Measurements from ENCODE around the gene MTRF1L.

- TF ChIP-seq POLR2A (IDR thresholded peaks at IDR 0.05), result no peak
- TF ChIP-seq CTCF (IDR thresholded peaks at IDR 0.05), result no peak
- TF ChIP-seq POLR2AphosphoS5 (IDR thresholded peaks at IDR 0.05), result no peak
Measured at GRCh38 chr6:152942319-152942869, 60.1 kb downstream of the MTRF1L start.

All from stomach (tissue), 4 donors.